ENCODE data around the gene ZCCHC10.

DNA sequence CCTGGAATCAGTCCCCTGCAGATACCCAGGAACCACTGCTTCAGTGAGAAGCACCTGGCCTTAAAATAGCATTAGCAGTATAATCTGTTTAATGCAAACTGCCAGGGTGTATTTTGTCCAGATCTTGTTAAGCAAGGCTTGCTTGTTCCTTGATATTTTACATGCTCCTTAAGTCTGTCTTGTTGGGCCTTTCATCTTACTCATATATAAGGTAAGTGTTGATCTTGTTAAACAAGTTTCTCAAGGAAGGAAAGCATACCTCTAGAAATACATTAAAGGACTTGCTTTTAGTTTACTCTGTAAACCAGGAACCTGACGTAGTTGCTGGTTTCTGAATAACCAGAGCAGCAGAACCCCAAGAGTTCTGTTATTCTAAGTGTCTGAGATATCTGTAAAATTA lies 39.1 kb upstream of the ZCCHC10 start:
- TF ChIP-seq, protein P1, sequence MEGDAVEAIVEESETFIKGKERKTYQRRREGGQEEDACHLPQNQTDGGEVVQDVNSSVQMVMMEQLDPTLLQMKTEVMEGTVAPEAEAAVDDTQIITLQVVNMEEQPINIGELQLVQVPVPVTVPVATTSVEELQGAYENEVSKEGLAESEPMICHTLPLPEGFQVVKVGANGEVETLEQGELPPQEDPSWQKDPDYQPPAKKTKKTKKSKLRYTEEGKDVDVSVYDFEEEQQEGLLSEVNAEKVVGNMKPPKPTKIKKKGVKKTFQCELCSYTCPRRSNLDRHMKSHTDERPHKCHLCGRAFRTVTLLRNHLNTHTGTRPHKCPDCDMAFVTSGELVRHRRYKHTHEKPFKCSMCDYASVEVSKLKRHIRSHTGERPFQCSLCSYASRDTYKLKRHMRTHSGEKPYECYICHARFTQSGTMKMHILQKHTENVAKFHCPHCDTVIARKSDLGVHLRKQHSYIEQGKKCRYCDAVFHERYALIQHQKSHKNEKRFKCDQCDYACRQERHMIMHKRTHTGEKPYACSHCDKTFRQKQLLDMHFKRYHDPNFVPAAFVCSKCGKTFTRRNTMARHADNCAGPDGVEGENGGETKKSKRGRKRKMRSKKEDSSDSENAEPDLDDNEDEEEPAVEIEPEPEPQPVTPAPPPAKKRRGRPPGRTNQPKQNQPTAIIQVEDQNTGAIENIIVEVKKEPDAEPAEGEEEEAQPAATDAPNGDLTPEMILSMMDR (IDR thresholded peaks at IDR 0.05), result no peak
- TF ChIP-seq POLR2A (IDR thresholded peaks at IDR 0.05), result no peak
